HL-60/S4 treated with retinoic acid at 250 ng/mL for 4 days and 3 days (cell line): ENCODE data around the gene AKR1B15.
"Not testable (repeated sequence)": the region's sequence is repeated elsewhere in the genome, so short reads cannot be mapped to it uniquely, and the experiment has no call there.

Experiments used
- in situ Hi-C: fragments of 300-500 bp; cut with MboI; formaldehyde crosslinking; loops from 2 replicates; pipeline ENCODE4 v1.7.0; 2022; ENCODE audit warnings: low sequenced_read_pairs

The AKR1B15 gene

GRCh38 chr7:134548877-134549276 is at the start of gene AKR1B15:
Gene AKR1B15, plus strand, starts transcription at chr7:134549110. Its CDS starts 15,510 bp downstream, at chr7:134564620.
- in situ Hi-C loops, result no loop called here

- in situ Hi-C loops, result no loop called here
Measured at GRCh38 chr7:134500406-134500805, 48.5 kb upstream of the AKR1B15 start.

- in situ Hi-C loops, result no loop called here
Measured at GRCh38 chr7:134500982-134501381, 47.9 kb upstream of the AKR1B15 start.

- in situ Hi-C loops, result no loop called here
Measured at GRCh38 chr7:134502463-134503371, 46.2 kb upstream of the AKR1B15 start.

- in situ Hi-C loops, result no loop called here
Measured at GRCh38 chr7:134504660-134505164, 44.2 kb upstream of the AKR1B15 start.

GRCh38 chr7:134505856-134506255 is 43.1 kb upstream of the AKR1B15 start:
- in situ Hi-C loops, result no loop called here

GRCh38 chr7:134509010-134509409 is 39.9 kb upstream of the AKR1B15 start:
- in situ Hi-C loops, result no loop called here

GRCh38 chr7:134510646-134511045 is 38.3 kb upstream of the AKR1B15 start:
- in situ Hi-C loops, result no loop called here

GRCh38 chr7:134512271-134512670 is 36.6 kb upstream of the AKR1B15 start:
- in situ Hi-C loops, result no loop called here

GRCh38 chr7:134513169-134513752 is 35.6 kb upstream of the AKR1B15 start:
- in situ Hi-C loops, result no loop called here

GRCh38 chr7:134514106-134514505 is 34.8 kb upstream of the AKR1B15 start:
- in situ Hi-C loops, result no loop called here

GRCh38 chr7:134514663-134515062 is 34.2 kb upstream of the AKR1B15 start:
- in situ Hi-C loops, result no loop called here

GRCh38 chr7:134515569-134516468 is 33.1 kb upstream of the AKR1B15 start:
- in situ Hi-C loops, result no loop called here

- in situ Hi-C loops, result no loop called here
Measured at GRCh38 chr7:134520130-134520529, 28.8 kb upstream of the AKR1B15 start.

- in situ Hi-C loops, result no loop called here
Measured at GRCh38 chr7:134522601-134523000, 26.3 kb upstream of the AKR1B15 start.

GRCh38 chr7:134525449-134525848 is 23.5 kb upstream of the AKR1B15 start:
- in situ Hi-C loops, result not testable (repeated sequence)

GRCh38 chr7:134526552-134527248 is 22.2 kb upstream of the AKR1B15 start:
- in situ Hi-C loops, result not testable (repeated sequence)

GRCh38 chr7:134527979-134528371 is 20.9 kb upstream of the AKR1B15 start:
- in situ Hi-C loops, result no loop called here

GRCh38 chr7:134528749-134529148 is 20.2 kb upstream of the AKR1B15 start:
- in situ Hi-C loops, result no loop called here

- in situ Hi-C loops, result no loop called here
Measured at GRCh38 chr7:134530460-134530859, 18.4 kb upstream of the AKR1B15 start.
